SU-DHL-6 (cell line): ENCODE results near the gene NKX1-2.

Source experiments
- CTCF ChIP-seq: fragments of 200-600 bp; sonication (generic); IDR thresholded peaks from one replicate; pipeline ENCODE4 v1.5.1; 2017; ENCODE audit warnings: antibody characterized with exemption, mild to moderate bottlenecking, low read length, moderate library complexity; ENCODE audit not compliant: insufficient read depth, poor library complexity, severe bottlenecking
- EZH2phosphoT487 ChIP-seq: fragments of 200-600 bp; sonication (generic), shearing (Covaris generic); conservative IDR thresholded peaks from 2 replicates; pipeline ENCODE4 v1.6.1; 2018; ENCODE audit warnings: mild to moderate bottlenecking, antibody characterized with exemption, low read length, moderate library complexity, mixed read lengths

DNA sequence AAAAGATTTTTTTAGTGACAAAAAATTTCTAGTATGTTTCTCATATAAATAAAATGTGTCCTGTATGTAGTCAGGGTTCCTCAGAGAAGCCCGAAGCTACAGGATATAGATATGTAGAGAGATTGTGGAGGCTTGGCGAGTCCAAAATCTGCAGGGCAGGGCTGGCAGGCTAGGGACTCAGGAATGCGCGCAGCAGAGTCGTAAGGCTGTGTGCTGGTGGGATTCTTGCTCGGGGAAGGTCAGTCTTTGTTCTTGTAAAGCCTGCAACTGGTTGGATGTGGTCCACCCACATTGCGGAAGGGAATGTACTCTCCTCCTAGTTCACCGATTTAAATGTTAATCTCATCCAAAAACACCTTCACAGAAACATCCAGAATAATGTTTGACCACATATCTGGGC is 42.4 kb upstream of the NKX1-2 start:
- no peak for TF ChIP-seq CTCF
- no peak for TF ChIP-seq EZH2phosphoT487
